HG02642 (cell line): ENCODE results near the gene TM4SF20.
"Not testable (repeated sequence)": the region's sequence is repeated elsewhere in the genome, so short reads cannot be mapped to it uniquely, and the experiment has no call there.

Experiments used
- ATAC-seq: cut with Tn5 transposase; IDR thresholded peaks from one replicate; pipeline ENCODE4 v1.9.1; 2021; ENCODE audit warnings: mild to moderate bottlenecking; ENCODE audit not compliant: unreplicated experiment, poor library complexity

Gene TM4SF20

GRCh38 chr2:227401550-227401949 lies 22.4 kb upstream of the TM4SF20 start:
- ATAC-seq, result no peak

- ATAC-seq, result no peak
Observed at GRCh38 chr2:227398684-227399670, 19.9 kb upstream of the TM4SF20 start.

- ATAC-seq, result no peak
Observed at GRCh38 chr2:227397562-227397961, 18.5 kb upstream of the TM4SF20 start.

DNA sequence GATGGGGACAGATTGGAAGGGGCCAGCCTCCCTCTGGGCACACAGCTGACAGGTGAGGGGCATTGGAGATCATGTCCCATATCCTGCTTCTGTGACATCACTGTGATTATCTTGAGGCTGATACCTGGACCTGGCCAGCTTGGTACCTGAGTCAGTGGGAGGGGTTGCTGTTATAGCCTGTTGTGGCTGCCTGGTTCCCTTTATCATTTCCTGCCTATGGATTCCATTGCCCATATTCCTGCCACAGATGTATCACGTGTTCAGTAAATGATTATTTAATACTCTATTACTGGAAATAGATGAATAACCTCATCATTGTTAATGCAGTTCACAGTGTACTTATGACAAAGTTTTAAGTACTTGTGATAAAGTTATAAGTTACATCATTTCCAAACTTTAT lies 16.4 kb upstream of the TM4SF20 start:
- no peak for ATAC-seq

- ATAC-seq, result no peak
Observed at GRCh38 chr2:227394401-227394800, 15.3 kb upstream of the TM4SF20 start.

- no peak for ATAC-seq
Observed at GRCh38 chr2:227390468-227391256, 11.6 kb upstream of the TM4SF20 start.

DNA sequence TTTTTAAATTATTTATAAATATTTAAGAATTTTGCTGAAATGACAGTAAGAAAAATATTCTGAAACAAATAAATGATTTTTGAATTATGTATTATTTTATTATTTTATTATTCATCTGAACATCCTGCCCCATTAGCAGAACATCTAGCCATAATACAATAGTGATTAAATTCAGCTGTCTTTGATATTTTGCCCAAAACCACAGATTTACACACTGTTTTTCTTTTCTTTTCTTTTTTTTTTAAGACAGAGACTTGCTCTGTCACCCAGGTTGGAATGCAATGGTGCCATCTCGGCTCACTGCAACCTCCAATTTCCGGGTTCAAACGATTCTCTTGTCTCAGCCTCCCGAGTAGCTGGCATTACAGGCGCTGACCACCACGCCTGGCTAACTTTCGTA lies 10.6 kb upstream of the TM4SF20 start:
- no peak for ATAC-seq

GRCh38 chr2:227389231-227389630 lies 10.1 kb upstream of the TM4SF20 start:
- no peak for ATAC-seq

DNA sequence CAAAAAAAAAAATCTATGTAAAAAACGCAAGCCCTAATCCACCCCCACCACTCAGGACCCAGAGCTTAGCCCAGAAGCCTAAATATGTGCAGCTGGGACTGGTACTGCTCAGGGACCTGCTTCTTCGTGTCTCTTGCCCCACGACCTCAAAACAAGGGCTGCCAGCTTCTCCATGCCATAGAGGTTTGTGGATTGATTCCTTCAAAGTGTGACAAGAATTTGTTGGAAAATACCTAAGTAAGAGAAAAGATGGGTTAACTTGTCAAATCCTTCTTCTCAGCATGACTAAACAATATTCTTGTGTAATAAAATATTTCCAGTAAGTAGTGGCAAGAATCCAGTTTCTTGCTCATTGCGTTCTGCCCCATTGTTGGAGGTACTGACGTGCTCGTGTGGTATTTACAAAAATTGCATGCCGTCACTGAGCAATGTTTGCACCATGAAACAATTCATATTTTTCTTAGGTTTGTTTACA lies 9.5 kb upstream of the TM4SF20 start:
- no peak for ATAC-seq

DNA sequence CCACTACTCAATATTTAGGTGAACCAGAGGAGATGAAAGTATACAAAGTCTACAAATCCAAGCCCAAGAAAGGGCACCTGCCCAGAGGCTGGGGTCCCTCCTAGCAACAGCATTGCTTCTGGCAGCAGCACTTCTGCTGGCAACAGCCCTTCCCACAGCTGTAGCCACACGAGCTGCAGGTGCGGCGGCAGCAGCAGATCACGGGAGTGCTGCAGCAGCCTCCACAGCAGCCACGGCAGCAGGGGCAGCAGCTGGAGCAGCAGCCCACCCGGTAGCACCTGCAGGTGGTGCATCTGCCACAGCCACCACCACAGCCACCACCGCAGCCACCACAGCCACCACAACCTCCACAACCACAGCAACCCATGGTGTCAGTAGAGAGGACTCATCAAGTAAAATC lies 8.5 kb upstream of the TM4SF20 start, which contains the start of gene SCYGR1:
Gene SCYGR1 (minus strand): TSS at position 367 of the 400 bp plus-strand sequence. CDS start 0 bp downstream, at position 367.
- ATAC-seq, result not testable (repeated sequence)

DNA sequence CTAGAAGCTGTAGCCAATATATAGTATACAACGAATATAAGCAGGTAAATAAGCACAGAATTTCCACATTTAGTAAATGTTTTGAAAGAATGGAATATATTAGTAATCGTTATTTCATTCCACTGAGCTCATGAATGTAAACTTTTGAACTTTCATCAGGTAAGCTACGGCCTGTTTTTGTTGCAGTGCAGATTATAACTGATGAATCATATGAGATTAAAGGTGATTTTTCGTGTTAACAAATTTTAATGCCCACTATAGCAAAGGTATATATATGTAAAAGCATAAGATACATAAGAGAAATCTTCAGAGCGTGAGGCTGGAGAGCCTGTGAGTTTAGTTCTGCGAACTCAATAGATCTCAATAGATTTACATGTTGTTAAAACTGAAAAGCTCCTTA lies 7.5 kb upstream of the TM4SF20 start:
- no peak for ATAC-seq

GRCh38 chr2:227383686-227384085 lies 4.6 kb upstream of the TM4SF20 start:
- no peak for ATAC-seq

GRCh38 chr2:227382241-227382835 lies 3.2 kb upstream of the TM4SF20 start:
- not testable (repeated sequence) for ATAC-seq

- no peak for ATAC-seq
Observed at GRCh38 chr2:227378371-227378782, 729 bp downstream of the TM4SF20 start.

DNA sequence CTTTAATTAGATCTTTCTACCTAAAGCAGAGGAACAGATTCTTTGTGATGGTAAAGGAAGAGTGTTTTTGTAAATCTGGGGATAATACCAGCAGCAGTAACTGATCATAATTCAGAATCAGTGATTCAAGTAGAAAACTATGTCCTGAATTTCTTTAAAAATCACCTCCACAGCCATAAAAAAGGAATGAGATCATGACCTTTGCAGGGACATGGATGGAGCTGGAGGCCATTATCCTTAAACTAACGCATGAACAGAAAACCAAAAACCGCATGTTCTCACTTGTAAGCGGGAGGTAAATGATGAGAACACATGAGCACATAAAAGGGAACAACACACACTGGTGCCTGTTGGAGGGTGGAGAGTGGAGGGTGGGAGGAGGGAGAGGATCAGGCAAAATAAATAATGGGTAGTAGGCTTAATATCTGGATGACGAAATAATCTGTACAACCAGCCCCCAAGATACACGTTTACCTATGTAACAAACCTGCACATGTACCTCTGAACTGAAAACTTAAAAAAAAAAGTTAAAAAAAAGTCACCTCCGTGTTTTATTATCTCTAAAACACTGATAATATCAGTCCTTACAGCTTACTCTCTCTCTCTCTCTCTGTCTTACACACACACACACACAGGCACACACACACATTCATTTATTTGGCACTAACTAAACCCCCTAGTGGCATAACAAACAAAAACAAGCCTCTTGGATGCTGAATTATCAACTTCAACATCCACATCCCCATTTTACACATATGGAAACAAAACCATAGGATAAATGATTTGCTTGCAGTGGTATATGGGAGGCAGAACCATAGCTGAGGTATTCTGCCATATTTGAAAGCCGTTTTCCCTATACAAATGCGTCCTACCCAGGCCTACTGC lies 1.4 kb downstream of the TM4SF20 start:
- ATAC-seq, result no peak

- no peak for ATAC-seq
Observed at GRCh38 chr2:227376656-227377396, 2.3 kb downstream of the TM4SF20 start.

- ATAC-seq, result no peak
Observed at GRCh38 chr2:227374158-227374557, 4.9 kb downstream of the TM4SF20 start.

DNA sequence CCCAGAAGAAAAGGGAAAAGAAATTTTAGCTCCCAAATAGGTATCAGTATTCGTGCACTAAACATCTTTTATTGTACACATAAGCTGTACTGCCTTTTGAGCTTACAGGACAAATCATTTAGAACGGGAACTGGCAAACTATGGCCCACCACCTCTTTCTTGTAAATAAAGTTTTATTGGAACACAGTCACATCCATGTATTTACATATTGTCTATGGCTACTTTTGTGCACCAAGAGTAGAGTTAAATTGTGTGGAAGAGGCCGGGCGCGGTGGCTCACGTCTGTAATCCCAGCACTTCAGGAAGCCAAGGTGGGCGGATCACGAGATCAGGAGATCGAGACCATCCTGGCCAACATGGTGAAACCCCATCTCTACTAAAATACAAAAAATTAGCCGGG lies 5.7 kb downstream of the TM4SF20 start:
- no peak for ATAC-seq

DNA sequence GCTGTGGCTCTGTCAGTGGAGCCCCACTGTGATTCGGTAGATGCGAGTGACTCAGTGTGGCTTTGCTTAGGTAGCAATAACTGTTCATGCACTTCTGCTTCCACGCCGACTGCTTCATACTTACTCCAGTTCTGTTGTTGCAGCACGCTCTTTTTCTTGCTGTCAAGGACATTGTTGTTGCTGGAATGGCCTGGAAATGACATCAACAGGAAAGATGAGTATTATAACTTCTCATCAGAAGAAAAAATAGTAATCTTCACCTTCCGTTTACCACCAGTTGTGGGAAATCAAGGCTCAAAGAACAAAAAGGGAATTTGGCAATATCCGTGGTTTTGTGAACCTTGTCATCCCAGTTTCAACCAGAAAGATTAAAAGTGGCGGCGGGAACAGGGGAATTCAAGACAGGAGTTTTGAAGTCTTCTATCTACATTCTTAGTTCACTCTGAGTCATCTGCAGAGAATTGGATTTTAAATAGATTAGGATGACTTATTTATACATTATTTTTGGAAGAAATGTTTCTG lies 8.3 kb downstream of the TM4SF20 start:
- ATAC-seq, result no peak
